Activated CD4-positive, alpha-beta T cell treated with anti-CD3 and anti-CD28 coated beads, Interleukin-2, amount 10 ng/mL, durations not matched to agents 7 days and 5 days (primary cell): ENCODE results near the gene REEP1. TPM values are rescaled to one million over a fixed set of nuclear protein-coding genes. Genes with fewer than 3 reads are reported as not detected.

Experiments
- CTCF ChIA-PET: fragments of 350-600 bp; sonication (Branson Sonifier 250); formaldehyde crosslinking; loops from one replicate; lab custom pipeline; 2021; ENCODE audit warnings: antibody characterized with exemption; lab: Charles Lee
- POLR2A ChIA-PET: fragments of 350-600 bp; sonication (Branson Sonifier 250); formaldehyde crosslinking; loops from one replicate; lab custom pipeline; 2021; ENCODE audit warnings: antibody characterized with exemption; lab: Charles Lee
- DNase-seq: peaks from one replicate; pipeline ENCODE4 v3.0.0-alpha.2; 2020
- H3K27ac Mint-ChIP-seq: one replicate; pipeline ENCODE4 v1.8.0; 2021; ENCODE audit warnings: mild to moderate bottlenecking, moderate library complexity, mixed read lengths
- H3K27me3 Mint-ChIP-seq: one replicate; pipeline ENCODE4 v1.8.0; 2021; ENCODE audit warnings: mixed read lengths
- H3K36me3 Mint-ChIP-seq: one replicate; pipeline ENCODE4 v1.8.0; 2021; ENCODE audit warnings: low read depth, mixed read lengths
- H3K4me1 Mint-ChIP-seq: one replicate; pipeline ENCODE4 v1.8.0; 2021; ENCODE audit warnings: mixed read lengths
- H3K4me3 Mint-ChIP-seq: one replicate; pipeline ENCODE4 v1.8.0; 2021; ENCODE audit warnings: mild to moderate bottlenecking, moderate library complexity, mixed read lengths
- H3K9me3 Mint-ChIP-seq: one replicate; pipeline ENCODE4 v1.8.0; 2021; ENCODE audit warnings: mixed read lengths
- total RNA-seq, 2 experiments: library from RNA; stranded (reverse); gene quantifications; one replicate each; pipeline ENCODE4 v1.2.3, GENCODE V29; 2021

Gene REEP1
- total RNA-seq, 2 experiments from 2014 or later: 0.17 to 0.20 TPM

- Mint-ChIP-seq H3K27me3 (peaks cover 8% of the 10 kb centered on the region), H3K27ac (no peak overlapping the region), H3K4me3 (no peak overlapping the region), H3K9me3 (no peaks in the 10 kb centered on the region), H3K36me3 (no peaks in the 10 kb centered on the region), H3K4me1 (no peaks in the 10 kb centered on the region)
- no peak for DNase-seq
- POLR2A ChIA-PET: no interaction called here
- CTCF ChIA-PET: interaction anchor here (1.1 to 1.5 kb wide), 2 partner anchors 78 to 472 kb away, joined by 3 read pairs; no protein-coding TSS in a partner anchor
Observed at GRCh38 chr2:86298411-86299390, 38.7 kb downstream of the REEP1 start.

GRCh38 chr2:86297382-86298147, 39.9 kb downstream of the REEP1 start:
- Mint-ChIP-seq H3K36me3 (no peaks in the 10 kb centered on the region), H3K27me3 (peaks cover 8% of the 10 kb centered on the region), H3K9me3 (no peaks in the 10 kb centered on the region), H3K27ac (no peak overlapping the region), H3K4me1 (no peaks in the 10 kb centered on the region), H3K4me3 (no peak overlapping the region)
- CTCF ChIA-PET: no interaction called here
- peak; percentile 29 for DNase-seq
- POLR2A ChIA-PET: no interaction called here

GRCh38 chr2:86296947-86297346, 40.5 kb downstream of the REEP1 start:
- Mint-ChIP-seq H3K36me3 (no peaks in the 10 kb centered on the region), H3K4me3 (no peak overlapping the region), H3K27me3 (peaks cover 8% of the 10 kb centered on the region), H3K4me1 (no peaks in the 10 kb centered on the region), H3K9me3 (no peaks in the 10 kb centered on the region), H3K27ac (no peak overlapping the region)
- POLR2A ChIA-PET: no interaction called here
- no peak for DNase-seq
- CTCF ChIA-PET: interaction anchor here (1.1 kb wide), 1 partner anchor 208 kb away, joined by 3 read pairs; no protein-coding TSS in a partner anchor

GRCh38 chr2:86295066-86295465, 42.4 kb downstream of the REEP1 start:
- DNase-seq: no peak
- Mint-ChIP-seq H3K4me3 (no peak overlapping the region), H3K27ac (no peak overlapping the region), H3K4me1 (no peaks in the 10 kb centered on the region), H3K36me3 (no peaks in the 10 kb centered on the region), H3K9me3 (no peaks in the 10 kb centered on the region), H3K27me3 (peaks cover 6% of the 10 kb centered on the region)
- ChIA-PET POLR2A (no interaction called here), CTCF (interaction anchor here (1.2 kb wide), 1 partner anchor 13 kb away, joined by 4 read pairs; no protein-coding TSS in a partner anchor)

GRCh38 chr2:86293612-86294011, 43.8 kb downstream of the REEP1 start:
- POLR2A ChIA-PET: no interaction called here
- CTCF ChIA-PET: no interaction called here
- Mint-ChIP-seq H3K27me3 (peaks cover 7% of the 10 kb centered on the region), H3K36me3 (no peaks in the 10 kb centered on the region), H3K4me1 (no peaks in the 10 kb centered on the region), H3K4me3 (no peak overlapping the region), H3K9me3 (no peaks in the 10 kb centered on the region), H3K27ac (no peak overlapping the region)
- DNase-seq: no peak

GRCh38 chr2:86292571-86293515, 44.6 kb downstream of the REEP1 start:
- Mint-ChIP-seq H3K4me1 (no peaks in the 10 kb centered on the region), H3K4me3 (no peak overlapping the region), H3K9me3 (no peaks in the 10 kb centered on the region), H3K27ac (no peak overlapping the region), H3K27me3 (peaks cover 7% of the 10 kb centered on the region), H3K36me3 (no peaks in the 10 kb centered on the region)
- no peak for DNase-seq
- POLR2A ChIA-PET: no interaction called here
- CTCF ChIA-PET: no interaction called here

GRCh38 chr2:86291328-86291662, 46.1 kb downstream of the REEP1 start:
- CTCF ChIA-PET: no interaction called here
- Mint-ChIP-seq H3K27me3 (peaks cover 10% of the 10 kb centered on the region), H3K27ac (no peak overlapping the region), H3K36me3 (no peaks in the 10 kb centered on the region), H3K9me3 (no peaks in the 10 kb centered on the region), H3K4me1 (no peaks in the 10 kb centered on the region), H3K4me3 (no peak overlapping the region)
- no peak for DNase-seq
- POLR2A ChIA-PET: no interaction called here

- Mint-ChIP-seq H3K9me3 (no peaks in the 10 kb centered on the region), H3K27me3 (peaks cover 10% of the 10 kb centered on the region)
Observed at GRCh38 chr2:86290596-86291327, 46.7 kb downstream of the REEP1 start.

GRCh38 chr2:86286516-86286915, 50.9 kb downstream of the REEP1 start:
- CTCF ChIA-PET: interaction anchor here (0.6 kb wide), 1 partner anchor 116 kb away, joined by 4 read pairs; no protein-coding TSS in a partner anchor
- POLR2A ChIA-PET: no interaction called here
- Mint-ChIP-seq H3K4me1 (no peaks in the 10 kb centered on the region), H3K27me3 (peaks cover 12% of the 10 kb centered on the region), H3K27ac (no peak overlapping the region), H3K9me3 (no peaks in the 10 kb centered on the region), H3K36me3 (no peaks in the 10 kb centered on the region), H3K4me3 (no peak overlapping the region)
- no peak for DNase-seq

More at GRCh38 chr2:86290596-86291327, 46.7 kb downstream of the REEP1 start:
- no peak overlapping the region for H3K4me3 Mint-ChIP-seq
- ChIA-PET CTCF (no interaction called here), POLR2A (no interaction called here)
- H3K27ac Mint-ChIP-seq: no peak overlapping the region
- no peaks in the 10 kb centered on the region for H3K4me1 Mint-ChIP-seq
- H3K36me3 Mint-ChIP-seq: no peaks in the 10 kb centered on the region
- DNase-seq: no peak

GRCh38 chr2:86285981-86286380, 51.4 kb downstream of the REEP1 start:
- no peaks in the 10 kb centered on the region for H3K4me1 Mint-ChIP-seq
- H3K27ac Mint-ChIP-seq: no peak overlapping the region
- H3K27me3 Mint-ChIP-seq: peaks cover 12% of the 10 kb centered on the region
- DNase-seq: no peak
- POLR2A ChIA-PET: no interaction called here
- H3K36me3 Mint-ChIP-seq: no peaks in the 10 kb centered on the region
- CTCF ChIA-PET: interaction anchor here (0.6 to 1.3 kb wide), 2 partner anchors 20 to 117 kb away, joined by 3 to 4 read pairs; no protein-coding TSS in a partner anchor
- H3K4me3 Mint-ChIP-seq: no peak overlapping the region
- H3K9me3 Mint-ChIP-seq: no peaks in the 10 kb centered on the region

- CTCF ChIA-PET: interaction anchor here (1.3 kb wide), 1 partner anchor 20 kb away, joined by 3 read pairs; no protein-coding TSS in a partner anchor
- H3K27me3 Mint-ChIP-seq: peaks cover 12% of the 10 kb centered on the region
- no peak overlapping the region for H3K27ac Mint-ChIP-seq
- no peaks in the 10 kb centered on the region for H3K36me3 Mint-ChIP-seq
- DNase-seq: no peak
- H3K4me1 Mint-ChIP-seq: no peaks in the 10 kb centered on the region
- H3K9me3 Mint-ChIP-seq: no peaks in the 10 kb centered on the region
- H3K4me3 Mint-ChIP-seq: no peak overlapping the region
- POLR2A ChIA-PET: no interaction called here
Observed at GRCh38 chr2:86285571-86285970, 51.9 kb downstream of the REEP1 start.
